Activated T-cell treated with anti-CD3 and anti-CD28 coated beads for 1 hour (primary cell): ENCODE data around the gene CTSK.

Experiments used
- DNase-seq: peaks from one replicate; pipeline ENCODE4 v3.0.0-alpha.2; 2020; ENCODE audit warnings: low read depth

The CTSK gene

GRCh38 chr1:150760013-150760412 lies 48.0 kb downstream of the CTSK start:
- no peak for DNase-seq

- no peak for DNase-seq
Measured at GRCh38 chr1:150753416-150753815, 54.6 kb downstream of the CTSK start.

- no peak for DNase-seq
Measured at GRCh38 chr1:150751443-150751842, 56.6 kb downstream of the CTSK start.

- no peak for DNase-seq
Measured at GRCh38 chr1:150749720-150750311, 58.2 kb downstream of the CTSK start.

- DNase-seq, result no peak
Measured at GRCh38 chr1:150748878-150749719, 59.0 kb downstream of the CTSK start.
